C4-2B (cell line): ENCODE data around the gene SPNS3.

ENCODE experiments used
- CTCF ChIP-seq: fragments of 450-650 bp; conservative IDR thresholded peaks from 2 replicates; pipeline ENCODE4 v1.5.1; 2017; ENCODE audit warnings: mild to moderate bottlenecking
- ZFX ChIP-seq: fragments of 450-650 bp; IDR thresholded peaks from 2 replicates; pipeline ENCODE4 v1.6.1; 2017

- TF ChIP-seq CTCF = no peak
- TF ChIP-seq ZFX = no peak
These were observed 16.5 kb upstream of the SPNS3 start for GRCh38 chr17:4417129-4417667.
